Mesendoderm (in vitro differentiated cells): Measurements from ENCODE around the gene CEACAM1.
"Not testable (repeated sequence)": the region's sequence is repeated elsewhere in the genome, so short reads cannot be mapped to it uniquely, and the experiment has no call there.

Source experiments
- DNase-seq: peaks from one replicate; pipeline ENCODE4 v3.0.0; 2013
- H2AK5ac ChIP-seq: 2 replicates; pipeline ENCODE4 v1.6.1; 2013; ENCODE audit warnings: low read length, inconsistent platforms
- H2BK120ac ChIP-seq: 2 replicates; pipeline ENCODE4 v1.6.1; 2013; ENCODE audit warnings: low read depth, mild to moderate bottlenecking, low read length, moderate library complexity, mixed read lengths
- H2BK15ac ChIP-seq: replicated peaks from 2 replicates; pipeline ENCODE4 v1.6.1; 2013; ENCODE audit warnings: low read depth, mild to moderate bottlenecking, moderate library complexity
- H2BK5ac ChIP-seq: 2 replicates; pipeline ENCODE4 v1.6.1; 2013; ENCODE audit warnings: low read length, inconsistent platforms
- H3K18ac ChIP-seq: 2 replicates; pipeline ENCODE4 v1.6.1; 2013; ENCODE audit warnings: mild to moderate bottlenecking, low read length, mixed read lengths
- H3K23ac ChIP-seq: one replicate; pipeline ENCODE4 v1.6.1; 2013; ENCODE audit warnings: low read length
- H3K27ac ChIP-seq: 2 replicates; pipeline ENCODE4 v1.5.1; 2013; ENCODE audit warnings: low read depth, mild to moderate bottlenecking, inconsistent platforms, low read length, moderate library complexity
- H3K27me3 ChIP-seq: 2 replicates; pipeline ENCODE4 v1.6.1; 2013; ENCODE audit warnings: low read length, control low read depth, mild to moderate bottlenecking, inconsistent platforms; ENCODE audit not compliant: insufficient read depth, poor library complexity
- H3K36me3 ChIP-seq: 2 replicates; pipeline ENCODE4 v1.6.1; 2013; ENCODE audit warnings: low read length, inconsistent platforms; ENCODE audit not compliant: control insufficient read depth, insufficient read depth
- H3K4ac ChIP-seq: one replicate; pipeline ENCODE4 v1.6.1; 2013; ENCODE audit warnings: low read depth, mild to moderate bottlenecking, low read length, moderate library complexity
- H3K4me1 ChIP-seq: 2 replicates; pipeline ENCODE4 v1.6.1; 2013; ENCODE audit warnings: low read depth, low read length, inconsistent platforms; ENCODE audit not compliant: control insufficient read depth
- H3K4me2 ChIP-seq: 2 replicates; pipeline ENCODE4 v1.6.1; 2013; ENCODE audit warnings: low read length
- H3K4me3 ChIP-seq: 2 replicates; pipeline ENCODE4 v1.5.1; 2013; ENCODE audit warnings: mild to moderate bottlenecking, low read length
- H3K56ac ChIP-seq: one replicate; pipeline ENCODE4 v1.6.1; 2013; ENCODE audit warnings: low read length
- H3K79me1 ChIP-seq: 2 replicates; pipeline ENCODE4 v1.6.1; 2013; ENCODE audit warnings: low read length, inconsistent platforms
- H3K79me2 ChIP-seq: 2 replicates; pipeline ENCODE4 v1.6.1; 2013; ENCODE audit warnings: mild to moderate bottlenecking, low read length; ENCODE audit not compliant: control insufficient read depth, insufficient read depth
- H3K9ac ChIP-seq: 2 replicates; pipeline ENCODE4 v1.6.1; 2013; ENCODE audit warnings: low read length, inconsistent platforms
- H4K5ac ChIP-seq: one replicate; pipeline ENCODE4 v1.6.1; 2013; ENCODE audit warnings: low read length
- H4K8ac ChIP-seq: one replicate; pipeline ENCODE4 v1.6.1; 2013; ENCODE audit warnings: low read depth, mild to moderate bottlenecking, control low read depth, low read length, moderate library complexity
- WGBS: extraction: QIAGEN DNeasy Blood & Tissue Kit; methylation state at CpG from one replicate; pipeline ENCODE4 v1.1.7; 2013; ENCODE audit warnings: low lambda C conversion rate, missing lambda C conversion rate; ENCODE audit not compliant: insufficient coverage; ENCODE audit errors: extremely low coverage; 5-methylcytosine and 5-hydroxymethylcytosine counted together

The CEACAM1 gene

GRCh38 chr19:42487798-42488178 lies 40.5 kb downstream of the CEACAM1 start:
- Histone ChIP-seq H4K5ac (no peak overlapping the region), H2BK5ac (no peak overlapping the region), H3K79me1 (no peaks in the 10 kb centered on the region), H3K23ac (no peak overlapping the region), H2AK5ac (no peak overlapping the region), H3K36me3 (no peaks in the 10 kb centered on the region), H3K4me3 (no peak overlapping the region), H3K4me2 (no peak overlapping the region), H3K4ac (no peak overlapping the region), H3K27ac (no peak overlapping the region), H3K9ac (no peak overlapping the region), H3K56ac (peak overlapping the region; percentile 34), H3K18ac (no peak overlapping the region), H2BK15ac (no peak overlapping the region), H2BK120ac (no peak overlapping the region), H4K8ac (no peak overlapping the region), H3K79me2 (no peaks in the 10 kb centered on the region), H3K27me3 (no peaks in the 10 kb centered on the region), H3K4me1 (peaks cover 2% of the 10 kb centered on the region)
- DNase-seq, result no peak
- no CpG with 5 or more reads among the region's 3 CpGs for whole genome bisulfite sequencing

DNA sequence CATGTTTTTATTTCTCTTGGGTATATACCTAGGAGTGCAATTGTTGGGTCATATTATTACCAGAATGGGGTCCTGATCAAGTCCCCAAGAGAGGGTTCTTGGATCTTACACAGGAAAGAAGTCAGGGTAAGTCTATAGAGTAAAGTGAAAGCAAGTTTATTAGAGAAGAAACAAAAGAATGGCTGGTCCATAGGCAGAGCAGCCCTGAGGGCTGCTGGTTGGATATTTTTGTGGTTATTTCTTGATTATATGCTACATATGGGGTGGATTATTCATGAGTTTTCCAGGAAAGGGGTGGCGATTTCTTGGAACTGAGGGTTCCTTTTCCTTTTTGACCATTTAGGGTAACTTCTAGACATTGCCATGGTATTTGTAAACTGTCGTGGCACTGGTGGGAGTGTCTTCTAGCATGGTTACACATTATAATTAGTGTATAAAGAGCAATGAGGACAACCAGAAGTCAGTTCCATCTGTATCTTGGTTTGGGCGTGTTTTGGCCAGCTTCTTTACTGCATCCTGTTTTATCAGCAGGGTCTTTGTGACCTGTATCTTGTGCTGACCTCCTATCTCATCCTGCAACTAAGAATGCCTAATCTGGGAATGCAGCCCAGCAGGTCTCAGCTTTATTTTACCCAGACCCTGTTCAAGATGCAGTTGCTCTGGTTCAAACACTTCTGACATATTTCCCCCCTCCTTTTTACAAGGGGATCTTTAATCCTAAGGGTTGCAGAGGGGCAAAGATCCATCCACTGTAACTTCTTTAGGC lies 41.1 kb downstream of the CEACAM1 start:
- DNase-seq, result peak; percentile 68
- Histone ChIP-seq H4K5ac (no peak overlapping the region), H2BK5ac (no peak overlapping the region), H2AK5ac (no peak overlapping the region), H3K36me3 (no peaks in the 10 kb centered on the region), H3K4me3 (no peak overlapping the region), H3K9ac (no peak overlapping the region), H4K8ac (no peak overlapping the region), H3K18ac (no peak overlapping the region), H3K79me1 (no peaks in the 10 kb centered on the region), H3K27ac (no peak overlapping the region), H2BK120ac (no peak overlapping the region), H3K4me1 (peaks cover 2% of the 10 kb centered on the region), H3K27me3 (no peaks in the 10 kb centered on the region), H3K4ac (no peak overlapping the region), H2BK15ac (no peak overlapping the region), H3K79me2 (no peaks in the 10 kb centered on the region), H3K4me2 (no peak overlapping the region), H3K23ac (no peak overlapping the region), H3K56ac (peak overlapping the region; percentile 34)
- WGBS, result no CpG with 5 or more reads among the region's 3 CpGs

GRCh38 chr19:42485036-42485435 lies 43.2 kb downstream of the CEACAM1 start:
- not testable (repeated sequence) for H3K79me2 ChIP-seq, H3K36me3 ChIP-seq, H3K4ac ChIP-seq, H2BK120ac ChIP-seq, H3K79me1 ChIP-seq, H2AK5ac ChIP-seq, DNase-seq, H2BK15ac ChIP-seq, H3K27me3 ChIP-seq, H3K4me3 ChIP-seq, H3K4me2 ChIP-seq, H3K9ac ChIP-seq, H4K8ac ChIP-seq, H3K23ac ChIP-seq, H4K5ac ChIP-seq, H2BK5ac ChIP-seq, H3K27ac ChIP-seq, H3K4me1 ChIP-seq, H3K56ac ChIP-seq
- peak overlapping the region; percentile 75 for H3K18ac ChIP-seq
- no CpG with 5 or more reads among the region's 4 CpGs for WGBS

DNA sequence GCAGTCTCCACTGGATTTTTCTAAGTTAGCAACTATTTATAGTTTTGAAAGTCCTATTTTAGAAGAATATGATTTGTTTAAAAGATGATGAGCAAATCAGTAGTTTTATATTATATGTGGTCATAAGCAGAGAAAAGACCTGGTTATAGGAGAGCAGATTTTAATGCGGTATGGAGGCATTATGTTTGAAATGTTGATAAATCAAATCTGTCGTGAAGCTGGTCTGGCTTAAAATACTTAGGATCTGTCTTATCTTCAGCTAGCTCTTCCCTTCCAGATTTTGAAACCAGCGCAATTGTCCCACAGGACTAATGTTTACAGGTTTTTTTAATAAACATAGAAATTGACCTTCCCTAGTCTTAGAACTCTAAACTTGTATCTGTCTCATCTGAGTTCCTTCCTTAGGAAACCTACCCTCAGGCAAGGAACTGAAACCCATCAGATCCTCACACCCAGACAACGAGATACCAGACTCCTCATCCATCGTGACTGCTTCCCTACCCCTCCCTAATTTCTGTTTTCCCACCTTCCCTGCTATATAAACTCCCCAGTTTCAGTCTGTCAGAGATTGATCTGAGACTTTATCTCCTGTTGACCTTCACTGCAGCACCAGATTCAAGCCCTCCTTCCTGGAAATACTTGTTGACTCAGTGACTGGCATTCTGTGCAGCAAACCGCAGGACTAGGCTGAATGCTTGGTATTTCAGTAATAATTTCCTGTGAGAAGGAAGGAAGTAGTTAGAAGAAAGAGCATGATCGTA lies 47.8 kb downstream of the CEACAM1 start:
- no peak overlapping the region for H3K4ac ChIP-seq
- H2AK5ac ChIP-seq, result no peak overlapping the region
- no peak overlapping the region for H3K18ac ChIP-seq
- DNase-seq, result peak; percentile 71
- no peak overlapping the region for H3K4me2 ChIP-seq
- no peak overlapping the region for H2BK15ac ChIP-seq
- H3K79me2 ChIP-seq, result no peaks in the 10 kb centered on the region
- H3K27ac ChIP-seq, result no peak overlapping the region
- no peaks in the 10 kb centered on the region for H3K27me3 ChIP-seq
- no peaks in the 10 kb centered on the region for H3K36me3 ChIP-seq
- no peaks in the 10 kb centered on the region for H3K79me1 ChIP-seq
- no peak overlapping the region for H2BK120ac ChIP-seq
- H3K9ac ChIP-seq, result no peak overlapping the region
- H3K23ac ChIP-seq, result no peak overlapping the region
- H3K4me3 ChIP-seq, result no peak overlapping the region
- H4K8ac ChIP-seq, result no peak overlapping the region
- H4K5ac ChIP-seq, result no peak overlapping the region
- no CpG with 5 or more reads among the region's 7 CpGs for WGBS
- peak overlapping the region; percentile 1 for H3K56ac ChIP-seq
- peak overlapping the region; percentile 59 for H2BK5ac ChIP-seq
- peaks cover 6% of the 10 kb centered on the region for H3K4me1 ChIP-seq

GRCh38 chr19:42479736-42480135 lies 48.5 kb downstream of the CEACAM1 start:
- Histone ChIP-seq H3K36me3 (no peaks in the 10 kb centered on the region), H3K18ac (no peak overlapping the region), H3K4me1 (peaks cover 9% of the 10 kb centered on the region), H4K8ac (no peak overlapping the region), H3K56ac (no peak overlapping the region), H4K5ac (no peak overlapping the region), H2BK5ac (no peak overlapping the region), H3K23ac (no peak overlapping the region), H3K4me2 (no peak overlapping the region), H3K9ac (no peak overlapping the region), H2AK5ac (no peak overlapping the region), H3K27me3 (no peaks in the 10 kb centered on the region), H3K4me3 (no peak overlapping the region), H3K79me2 (no peaks in the 10 kb centered on the region), H3K27ac (no peak overlapping the region), H3K4ac (no peak overlapping the region), H2BK15ac (no peak overlapping the region), H3K79me1 (no peaks in the 10 kb centered on the region), H2BK120ac (no peak overlapping the region)
- no peak for DNase-seq
- no CpG with 5 or more reads among the region's 9 CpGs for WGBS
